EL (cell line): ENCODE results near the gene KCND3.

ENCODE experiments used
- DNase-seq: peaks from one replicate; pipeline ENCODE4 v3.0.0-alpha.2; 2016

KCND3 gene

GRCh38 chr1:111837393-111837792, 152.1 kb downstream of the KCND3 start:
- DNase-seq: no peak

- DNase-seq: no peak
Measured at GRCh38 chr1:111836111-111836510, 153.4 kb downstream of the KCND3 start.

DNA sequence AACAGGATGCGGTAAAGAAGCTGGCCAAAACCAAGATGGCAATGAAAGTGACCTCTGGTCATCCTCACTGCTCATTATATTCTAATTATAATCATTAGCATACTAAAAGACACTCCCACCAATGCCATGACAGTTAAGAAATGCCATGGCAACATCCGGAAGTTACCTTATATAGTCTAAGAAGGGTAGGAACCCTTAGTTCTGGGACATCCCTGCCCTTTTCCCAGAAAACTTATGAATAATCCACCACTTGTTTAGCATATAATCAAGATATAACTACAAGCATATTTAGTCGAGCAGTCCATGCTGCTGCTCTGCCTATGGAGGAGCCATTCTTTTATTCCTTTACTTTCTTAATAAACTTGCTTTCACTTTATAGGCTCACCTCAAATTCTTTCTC, 154.0 kb downstream of the KCND3 start:
- DNase-seq: no peak

DNA sequence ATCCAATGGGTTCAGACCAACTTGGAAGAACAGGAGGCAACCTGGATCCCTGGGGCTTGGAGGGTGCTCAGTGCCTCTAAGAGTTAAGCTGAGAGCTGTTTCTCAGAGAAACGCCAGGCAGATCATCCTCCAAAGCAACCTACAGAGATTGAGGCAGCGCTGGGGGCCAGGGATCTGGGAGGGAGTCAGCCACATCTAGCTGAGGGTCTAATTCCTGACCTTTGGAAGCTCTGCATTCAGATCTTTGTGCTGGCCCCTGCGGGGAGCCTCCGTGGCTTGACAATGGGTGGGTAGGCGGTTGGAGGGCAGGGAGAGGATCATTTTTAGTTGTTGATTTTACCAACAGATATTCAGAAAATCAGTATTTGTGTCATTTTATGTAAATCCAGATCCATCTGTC, 154.5 kb downstream of the KCND3 start:
- no peak for DNase-seq

DNA sequence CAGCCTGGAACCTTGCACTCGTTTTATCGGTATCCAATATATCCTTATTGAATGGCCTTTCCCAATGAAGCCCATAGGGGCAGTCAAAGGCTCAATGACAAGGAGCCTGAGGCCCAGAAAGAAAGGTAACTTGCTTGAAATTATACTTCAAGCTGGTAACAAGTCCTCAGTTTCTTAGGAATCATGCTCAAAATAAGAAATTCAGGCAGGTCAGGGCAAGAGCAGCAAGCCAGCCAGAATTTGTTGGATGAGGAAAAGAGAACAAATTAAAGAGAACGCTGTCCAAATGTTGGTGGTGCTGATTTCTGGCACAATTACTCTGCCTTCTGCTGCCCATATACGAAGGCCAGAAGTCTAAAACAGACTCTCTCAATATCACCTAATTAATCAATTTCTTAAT, 156.1 kb downstream of the KCND3 start:
- DNase-seq: no peak

- no peak for DNase-seq
Measured at GRCh38 chr1:111832521-111833155, 156.8 kb downstream of the KCND3 start.

- DNase-seq: no peak
Measured at GRCh38 chr1:111831153-111831552, 158.3 kb downstream of the KCND3 start.

GRCh38 chr1:111827946-111828345, 161.5 kb downstream of the KCND3 start:
- no peak for DNase-seq

GRCh38 chr1:111826278-111826677, 163.2 kb downstream of the KCND3 start:
- no peak for DNase-seq

GRCh38 chr1:111825217-111825616, 164.3 kb downstream of the KCND3 start:
- no peak for DNase-seq

GRCh38 chr1:111822138-111822537, 167.3 kb downstream of the KCND3 start:
- no peak for DNase-seq

- no peak for DNase-seq
Measured at GRCh38 chr1:111821121-111821745, 168.2 kb downstream of the KCND3 start.

DNA sequence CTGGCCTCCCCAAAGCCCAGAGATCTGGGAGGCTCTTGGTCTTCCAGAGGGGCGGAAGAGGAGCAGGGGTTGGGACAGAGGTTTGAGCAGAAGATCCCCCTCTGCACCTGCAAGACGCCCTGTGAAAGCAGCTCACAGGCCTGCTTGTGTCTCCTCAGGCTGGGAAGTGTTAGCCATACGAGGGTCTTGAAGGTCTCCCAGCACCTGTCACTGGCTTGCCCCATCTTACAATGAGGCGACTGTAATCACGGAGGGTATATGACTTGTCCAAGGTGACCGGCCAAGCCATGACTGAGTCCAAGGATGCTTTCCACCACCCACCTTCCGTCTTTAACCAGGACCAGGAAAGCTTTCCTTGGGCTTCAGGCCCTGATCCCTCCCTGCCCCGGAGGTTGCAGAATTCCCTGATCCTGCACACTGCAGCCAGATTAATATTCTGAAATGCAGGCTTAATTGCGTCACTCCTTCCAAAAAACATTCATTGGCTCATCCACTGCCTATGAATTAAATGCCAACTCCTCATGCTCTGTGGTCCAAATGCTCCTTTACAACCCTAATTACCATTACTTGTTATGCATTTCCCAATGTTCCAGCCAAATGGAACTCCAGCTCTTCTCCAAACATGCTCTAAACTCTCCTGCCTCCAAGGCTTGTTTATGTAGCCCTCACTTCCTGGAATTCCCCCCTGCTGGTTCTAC, 169.8 kb downstream of the KCND3 start:
- DNase-seq: no peak

DNA sequence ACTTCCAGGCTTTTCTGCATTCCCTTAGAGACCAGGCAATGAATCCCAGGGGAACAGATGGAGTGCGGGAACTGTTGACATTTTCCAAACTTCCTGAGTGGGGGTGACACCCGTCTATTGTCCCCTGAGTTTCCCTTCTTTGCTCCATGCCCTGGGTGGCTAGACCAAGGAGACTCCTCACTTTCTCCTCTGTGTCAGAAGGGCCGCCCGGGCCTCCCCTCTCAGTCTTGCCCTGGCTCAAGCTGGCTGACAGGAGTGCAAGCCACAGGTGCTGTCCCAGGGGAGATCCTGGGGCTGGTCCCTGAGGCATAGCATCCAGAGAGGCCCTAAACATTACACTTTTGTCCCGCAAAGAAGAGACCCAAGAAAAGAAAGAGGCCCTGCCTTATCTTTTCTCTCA, 170.9 kb downstream of the KCND3 start:
- DNase-seq: no peak

DNA sequence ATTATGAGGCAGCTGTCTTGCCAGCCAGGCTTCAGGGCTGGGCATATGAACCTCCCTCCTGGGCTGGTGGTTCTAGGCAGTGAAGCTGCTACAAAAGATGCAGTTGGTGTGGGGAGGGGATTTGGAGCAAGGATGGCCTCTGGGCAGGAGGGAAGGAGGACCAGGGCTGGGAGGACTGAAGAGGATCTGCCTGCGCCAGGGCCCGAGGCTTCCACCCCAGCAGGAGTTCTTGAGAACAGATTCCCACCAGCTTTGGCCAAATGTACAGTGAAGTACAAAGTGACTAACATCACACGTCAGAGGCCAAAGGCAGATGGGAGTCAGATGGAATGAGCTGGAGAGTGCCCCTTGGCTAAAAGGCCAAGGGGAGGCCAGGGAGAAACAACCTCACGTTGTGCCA, 171.4 kb downstream of the KCND3 start:
- DNase-seq: no peak

DNA sequence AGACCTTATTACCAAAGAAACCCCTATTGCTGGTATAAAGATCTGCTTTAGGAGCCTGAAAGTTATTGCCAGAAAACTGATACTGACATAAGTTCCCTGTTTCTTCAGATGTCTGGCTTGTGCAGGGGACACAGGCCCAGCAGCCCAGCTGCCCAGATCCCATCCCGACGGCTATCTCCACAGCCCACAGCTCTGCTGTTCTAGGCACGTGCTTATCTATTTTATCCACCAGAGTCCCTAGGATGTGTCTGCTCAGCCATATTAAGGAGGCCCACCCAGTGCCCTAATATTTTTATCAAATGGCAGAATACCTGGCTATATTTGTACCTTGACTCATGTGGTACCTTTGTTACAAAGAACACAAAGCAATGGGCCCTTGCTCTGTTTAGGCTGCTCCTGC, 174.8 kb downstream of the KCND3 start:
- no peak for DNase-seq

GRCh38 chr1:111814305-111814628, 175.2 kb downstream of the KCND3 start:
- DNase-seq: no peak

DNA sequence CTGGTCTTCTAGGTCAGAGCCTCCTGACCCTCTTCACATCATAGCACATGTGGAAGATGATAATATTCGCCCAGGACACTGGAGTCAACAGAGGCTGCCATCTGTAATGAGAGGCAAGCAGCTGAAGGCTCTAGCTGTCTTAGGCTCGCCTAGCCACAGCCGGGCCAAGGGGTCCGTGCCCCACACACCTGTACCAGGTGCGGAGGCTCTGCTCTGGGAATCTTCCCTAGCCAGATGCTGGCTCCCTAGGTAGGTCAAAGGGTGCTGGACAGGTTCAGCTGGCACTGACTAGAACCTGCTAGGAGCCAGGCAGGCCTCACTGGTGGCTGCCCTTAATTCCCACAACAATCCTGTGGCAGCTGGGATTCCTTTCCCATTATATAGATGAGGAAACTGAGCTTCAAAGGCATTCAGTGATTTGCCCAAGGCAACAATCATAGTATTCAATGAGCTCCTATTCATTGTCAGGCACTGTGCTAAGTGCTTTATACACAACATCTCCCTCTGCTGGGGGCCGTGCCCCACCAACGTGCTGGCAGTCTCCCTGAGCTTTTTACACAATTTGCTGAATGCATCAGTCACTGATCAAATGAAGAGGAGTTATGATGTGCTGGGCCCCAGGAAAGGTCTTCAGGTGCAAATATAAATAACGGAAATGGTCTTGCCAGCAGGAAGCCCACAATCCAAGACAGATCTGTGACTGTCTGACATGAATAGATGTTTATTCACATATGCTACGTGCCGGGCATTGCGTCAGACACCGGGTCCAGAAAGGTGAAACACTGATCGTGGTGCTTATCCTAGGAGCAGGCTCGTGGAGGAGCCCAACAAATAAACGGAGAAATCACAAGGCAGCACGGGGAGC, 175.8 kb downstream of the KCND3 start:
- DNase-seq: peak; percentile 6

- no peak for DNase-seq
Measured at GRCh38 chr1:111812306-111812705, 177.2 kb downstream of the KCND3 start.

DNA sequence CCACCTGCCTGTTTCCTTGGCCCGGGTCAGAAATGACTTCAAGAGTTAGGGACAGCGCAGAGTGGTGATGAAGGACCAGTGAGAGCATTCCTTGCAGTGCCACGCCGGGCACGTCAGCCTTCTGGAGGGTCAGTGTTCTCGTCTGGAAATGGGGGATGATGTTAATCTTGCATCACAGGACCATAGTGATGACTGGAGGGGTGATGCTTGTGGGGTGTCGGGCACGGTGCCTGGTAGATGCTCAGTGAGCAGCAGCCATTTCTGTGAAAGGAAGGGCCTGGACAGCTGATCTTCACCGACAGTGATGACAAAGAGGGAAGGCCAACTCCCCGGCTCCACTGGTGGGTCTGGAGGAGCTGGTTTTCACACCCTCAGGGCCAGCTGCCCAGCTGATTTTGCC, 177.6 kb downstream of the KCND3 start:
- no peak for DNase-seq

- no peak for DNase-seq
Measured at GRCh38 chr1:111805251-111805650, 184.2 kb downstream of the KCND3 start.

DNA sequence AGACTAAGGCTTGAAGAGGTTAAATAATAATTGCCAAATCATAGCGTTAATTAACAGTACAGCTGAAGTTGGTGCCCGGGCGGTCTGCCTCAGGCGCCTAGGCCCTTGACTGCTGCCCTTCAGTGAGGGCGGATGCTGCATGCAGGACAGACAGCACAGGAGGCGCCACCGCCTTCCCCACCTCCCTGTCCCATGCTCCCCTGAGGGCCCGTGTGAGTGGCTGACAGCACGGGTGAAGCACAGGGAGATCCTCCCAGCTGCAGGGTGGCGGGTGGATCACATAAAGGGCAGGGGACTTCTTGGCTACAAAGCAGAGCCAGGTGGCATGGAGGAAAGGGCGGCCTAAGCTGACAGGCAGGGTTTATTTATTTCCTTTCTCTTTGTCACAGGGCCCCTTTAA, 184.7 kb downstream of the KCND3 start:
- no peak for DNase-seq

DNA sequence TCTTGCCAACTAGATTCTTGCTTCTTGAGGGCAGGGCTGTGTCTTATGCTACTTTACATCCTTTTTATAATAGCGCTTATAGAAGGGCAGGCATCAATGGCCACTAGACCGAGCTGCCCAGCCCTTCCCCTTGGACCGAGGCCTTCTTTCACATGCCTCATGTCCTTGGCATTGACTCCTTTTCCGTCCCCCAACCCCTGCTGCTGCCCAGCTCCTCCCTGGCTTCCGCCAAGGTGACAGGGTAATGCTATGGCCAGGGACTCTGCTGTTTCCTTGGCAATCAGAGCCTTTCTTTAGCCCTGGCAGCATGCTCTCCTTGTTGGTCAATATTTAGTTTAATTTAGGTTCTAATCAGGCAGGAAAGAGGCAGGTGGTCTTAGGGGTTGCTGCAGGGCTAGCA, 185.5 kb downstream of the KCND3 start:
- no peak for DNase-seq

DNA sequence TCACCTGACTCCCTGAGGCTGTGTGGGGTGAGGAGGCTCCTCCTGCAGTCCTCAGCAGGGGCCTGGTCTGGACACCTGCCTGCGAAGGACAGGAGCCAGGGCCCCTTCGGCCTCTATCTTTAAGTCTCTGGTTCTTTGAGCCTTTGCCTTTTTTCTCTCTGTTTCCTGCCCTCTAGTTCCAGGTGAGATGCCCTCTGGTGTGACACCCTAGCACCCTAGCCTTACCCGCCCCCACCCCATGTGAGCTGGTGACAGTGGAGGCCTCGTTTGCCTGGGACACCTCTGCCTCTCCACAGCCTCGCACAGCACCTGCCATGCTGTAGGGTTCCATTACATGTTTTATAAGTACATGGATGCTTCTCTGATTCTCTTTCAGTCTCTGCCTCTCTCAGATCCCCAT, 186.5 kb downstream of the KCND3 start:
- DNase-seq: no peak
